HUDEP-2 (cell line): Measurements from ENCODE around the gene MFRP.

Source experiments
- DNase-seq, 76 experiments: peaks; one replicate each; lab custom pipeline; 2025; ENCODE audit not compliant: unreplicated experiment in 76 of 76; lab: John Stamatoyannopoulos, UW

The MFRP gene

DNA sequence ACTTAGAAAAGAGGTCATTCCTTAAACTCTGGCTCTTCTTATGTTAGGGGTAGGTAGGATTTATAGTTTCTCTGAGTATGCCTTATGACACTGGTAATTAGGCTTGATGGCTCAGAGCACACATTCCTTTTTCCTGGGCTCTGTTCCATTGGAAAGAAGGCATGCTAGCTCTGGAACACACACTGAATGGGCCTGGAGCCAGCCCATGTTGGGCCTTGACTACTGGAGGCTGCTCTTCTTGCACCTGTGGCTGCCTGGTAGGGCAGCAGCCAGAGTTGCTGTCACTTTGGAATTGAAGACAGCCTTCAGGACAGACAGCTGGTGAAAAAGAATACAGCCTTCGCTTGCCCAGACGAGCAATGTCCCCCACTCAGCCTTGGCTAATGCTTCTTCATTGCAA lies 47.8 kb downstream of the MFRP start:
- no peak for DNase-seq

DNA sequence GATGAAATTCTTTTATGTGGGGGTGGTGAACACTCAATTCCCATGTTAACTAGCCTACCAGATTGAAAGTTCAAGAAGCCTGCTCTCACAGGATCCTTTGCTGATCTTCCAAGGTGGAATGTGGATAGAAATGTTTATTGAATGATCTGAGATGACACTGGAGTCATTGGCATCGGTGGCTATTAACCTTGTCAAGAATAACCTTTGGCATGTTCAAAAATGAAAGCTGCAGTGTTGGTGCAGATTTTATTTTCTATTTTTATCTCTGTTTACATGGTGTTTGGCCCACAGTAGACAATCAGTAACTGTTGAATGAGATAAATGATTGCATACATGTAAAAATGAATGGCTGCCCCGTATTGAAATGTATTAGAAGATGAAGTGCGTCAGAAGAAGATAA lies 48.6 kb downstream of the MFRP start:
- no peak for DNase-seq

DNA sequence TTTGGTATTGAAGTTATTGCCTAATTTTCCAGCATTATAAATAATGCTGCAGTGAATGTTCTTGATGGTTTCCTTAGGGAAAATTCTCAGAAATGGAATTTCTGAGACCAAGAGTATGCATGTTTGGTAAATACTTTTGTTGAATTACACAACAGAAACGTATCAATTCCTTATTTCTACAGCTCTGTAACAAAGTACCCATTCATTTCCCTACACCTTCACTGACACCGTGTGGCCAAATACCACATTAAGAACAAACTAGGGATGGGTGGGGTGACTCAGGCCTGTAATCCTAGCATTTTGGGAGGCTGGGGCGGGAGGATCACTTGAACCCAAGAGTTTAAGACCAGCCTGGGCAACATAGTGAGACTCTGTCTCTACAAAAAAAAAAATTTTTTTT lies 51.3 kb downstream of the MFRP start:
- no peak for DNase-seq

GRCh38 chr11:119293461-119293860 lies 53.0 kb downstream of the MFRP start:
- no peak for DNase-seq

DNA sequence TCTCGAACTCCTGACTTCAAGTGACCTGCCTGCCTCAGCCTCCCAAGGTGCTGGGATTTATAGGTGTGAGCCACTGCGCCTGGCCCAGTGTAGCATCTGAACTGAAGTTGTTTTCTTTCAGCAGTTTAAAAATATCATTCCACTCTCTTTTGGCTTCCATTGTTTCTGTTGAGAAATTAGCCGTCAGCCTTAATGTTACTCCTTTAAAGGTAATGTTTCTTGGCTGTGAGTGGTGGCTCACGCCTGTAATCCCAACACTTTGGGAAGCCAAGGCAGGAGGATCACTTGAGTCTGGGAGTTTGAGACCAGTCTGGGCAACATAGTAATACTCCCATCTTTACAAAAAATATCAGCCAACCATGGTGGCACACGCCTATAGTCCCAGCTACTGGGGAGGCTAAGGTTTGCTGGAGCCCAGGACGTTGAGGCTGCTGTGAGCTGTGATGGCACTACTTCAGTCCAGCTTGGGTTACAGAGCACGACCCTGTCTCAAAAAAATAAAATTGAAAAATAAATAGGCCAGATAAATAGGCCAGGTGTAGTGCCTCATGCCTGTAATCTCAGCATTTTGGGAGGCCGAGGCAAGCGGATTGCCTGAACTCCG lies 55.5 kb downstream of the MFRP start:
- no peak for DNase-seq
